Stimulated activated effector memory CD8-positive, alpha-beta T cell treated with anti-CD3 and anti-CD28 coated beads, Interleukin-12 subunit alpha, Interleukin-12 subunit beta, amount 100 ng/mL, for 72 hours (primary cell): ENCODE measurements around the gene UBQLN4.

Experiments
- ATAC-seq: fragments of 150-1000 bp; cut with Tn5 transposase; 2 replicates; pipeline ENCODE4 v1.10.0; 2021
- DNase-seq, 2 donors: peaks; one replicate each; pipeline ENCODE4 v3.0.0; 2021 to 2022; ENCODE audit warnings: low spot score in 2 of 2
- H3K27ac Mint-ChIP-seq: one replicate; pipeline ENCODE4 v1.8.0; 2022; ENCODE audit warnings: mild to moderate bottlenecking, mixed read lengths
- H3K36me3 Mint-ChIP-seq: one replicate; pipeline ENCODE4 v1.8.0; 2022; ENCODE audit warnings: mild to moderate bottlenecking, mixed read lengths
- H3K4me1 Mint-ChIP-seq: one replicate; pipeline ENCODE4 v1.8.0; 2022; ENCODE audit warnings: mixed read lengths
- H3K4me3 Mint-ChIP-seq: one replicate; pipeline ENCODE4 v1.8.0; 2022; ENCODE audit warnings: mild to moderate bottlenecking, mixed read lengths
- H3K9me3 Mint-ChIP-seq: one replicate; pipeline ENCODE4 v1.8.0; 2022; ENCODE audit warnings: mixed read lengths

Gene UBQLN4

GRCh38 chr1:156086256-156086662 is 32.7 kb upstream of the UBQLN4 start:
- Mint-ChIP-seq H3K36me3 (no peaks in the 10 kb centered on the region), H3K9me3 (no peaks in the 10 kb centered on the region), H3K27ac (no peak overlapping the region), H3K4me1 (peaks cover 22% of the 10 kb centered on the region), H3K4me3 (no peak overlapping the region)
- no peak for ATAC-seq
- no peak for DNase-seq

- peak overlapping the region; percentile 74 for H3K4me3 Mint-ChIP-seq
- DNase-seq, result no peak
- no peak for ATAC-seq
- no peaks in the 10 kb centered on the region for H3K9me3 Mint-ChIP-seq
- peak overlapping the region; percentile 83 for H3K27ac Mint-ChIP-seq
- no peaks in the 10 kb centered on the region for H3K36me3 Mint-ChIP-seq
- H3K4me1 Mint-ChIP-seq, result peaks cover 18% of the 10 kb centered on the region
Observed at GRCh38 chr1:156083800-156084790, 30.5 kb upstream of the UBQLN4 start.

GRCh38 chr1:156082309-156083091 is 28.9 kb upstream of the UBQLN4 start, which contains the start of gene MEX3A:
TSS of gene MEX3A (minus strand) at chr1:156082465. CDS start at chr1:156081998, 467 bp downstream.
- peaks cover 23% of the 10 kb centered on the region for H3K4me1 Mint-ChIP-seq
- H3K4me3 Mint-ChIP-seq, result peak within 1 kb of the TSS; percentile 74
- H3K27ac Mint-ChIP-seq, result peak within 1 kb of the TSS; percentile 83
- DNase-seq, result peak; percentile 49 to 80
- no peaks in the 10 kb centered on the region for H3K36me3 Mint-ChIP-seq
- no peaks in the 10 kb centered on the region for H3K9me3 Mint-ChIP-seq
- ATAC-seq, result peak; percentile 86

- Mint-ChIP-seq H3K36me3 (no peaks in the 10 kb centered on the region), H3K27ac (no peak overlapping the region), H3K4me1 (peaks cover 23% of the 10 kb centered on the region), H3K4me3 (peak overlapping the region; percentile 74), H3K9me3 (no peaks in the 10 kb centered on the region)
- ATAC-seq (no peak), DNase-seq (no peak)
Observed at GRCh38 chr1:156081917-156082308, 28.3 kb upstream of the UBQLN4 start.

GRCh38 chr1:156081180-156081916 is 27.8 kb upstream of the UBQLN4 start:
- no peak overlapping the region for H3K27ac Mint-ChIP-seq
- H3K4me1 Mint-ChIP-seq, result peaks cover 23% of the 10 kb centered on the region
- DNase-seq (no peak), ATAC-seq (no peak)
- no peaks in the 10 kb centered on the region for H3K9me3 Mint-ChIP-seq
- peak overlapping the region; percentile 74 for H3K4me3 Mint-ChIP-seq
- no peaks in the 10 kb centered on the region for H3K36me3 Mint-ChIP-seq

- no peak overlapping the region for H3K27ac Mint-ChIP-seq
- peaks cover 23% of the 10 kb centered on the region for H3K4me1 Mint-ChIP-seq
- H3K4me3 Mint-ChIP-seq, result peak overlapping the region; percentile 74
- DNase-seq, result no peak
- no peaks in the 10 kb centered on the region for H3K36me3 Mint-ChIP-seq
- H3K9me3 Mint-ChIP-seq, result no peaks in the 10 kb centered on the region
- no peak for ATAC-seq
Observed at GRCh38 chr1:156080863-156081179, 27.2 kb upstream of the UBQLN4 start.

- Mint-ChIP-seq H3K4me3 (no peak overlapping the region), H3K36me3 (no peaks in the 10 kb centered on the region), H3K9me3 (no peaks in the 10 kb centered on the region), H3K4me1 (peaks cover 23% of the 10 kb centered on the region), H3K27ac (no peak overlapping the region)
- ATAC-seq (no peak), DNase-seq (no peak)
Observed at GRCh38 chr1:156080241-156080862, 26.8 kb upstream of the UBQLN4 start.

GRCh38 chr1:156079762-156080161 is 26.2 kb upstream of the UBQLN4 start:
- peaks cover 23% of the 10 kb centered on the region for H3K4me1 Mint-ChIP-seq
- no peaks in the 10 kb centered on the region for H3K9me3 Mint-ChIP-seq
- ATAC-seq (no peak), DNase-seq (no peak)
- no peak overlapping the region for H3K4me3 Mint-ChIP-seq
- no peak overlapping the region for H3K27ac Mint-ChIP-seq
- H3K36me3 Mint-ChIP-seq, result no peaks in the 10 kb centered on the region

- H3K4me3 Mint-ChIP-seq, result no peak overlapping the region
- DNase-seq (no peak), ATAC-seq (no peak)
- no peak overlapping the region for H3K27ac Mint-ChIP-seq
- no peaks in the 10 kb centered on the region for H3K36me3 Mint-ChIP-seq
- peaks cover 21% of the 10 kb centered on the region for H3K4me1 Mint-ChIP-seq
- no peaks in the 10 kb centered on the region for H3K9me3 Mint-ChIP-seq
Observed at GRCh38 chr1:156078728-156079127, 25.1 kb upstream of the UBQLN4 start.

GRCh38 chr1:156077430-156077760 is 23.8 kb upstream of the UBQLN4 start:
- no peak for ATAC-seq
- DNase-seq, result no peak
- H3K27ac Mint-ChIP-seq, result no peak overlapping the region
- no peaks in the 10 kb centered on the region for H3K36me3 Mint-ChIP-seq
- H3K4me1 Mint-ChIP-seq, result peaks cover 12% of the 10 kb centered on the region
- H3K9me3 Mint-ChIP-seq, result no peaks in the 10 kb centered on the region
- H3K4me3 Mint-ChIP-seq, result no peak overlapping the region

GRCh38 chr1:156076609-156077429 is 23.2 kb upstream of the UBQLN4 start:
- peak; percentile 34 for ATAC-seq
- no peaks in the 10 kb centered on the region for H3K36me3 Mint-ChIP-seq
- peak overlapping the region; percentile 22 for H3K4me3 Mint-ChIP-seq
- DNase-seq, result no peak
- H3K27ac Mint-ChIP-seq, result no peak overlapping the region
- peaks cover 12% of the 10 kb centered on the region for H3K4me1 Mint-ChIP-seq
- H3K9me3 Mint-ChIP-seq, result no peaks in the 10 kb centered on the region

GRCh38 chr1:156075775-156076204 is 22.2 kb upstream of the UBQLN4 start:
- Mint-ChIP-seq H3K9me3 (no peaks in the 10 kb centered on the region), H3K36me3 (no peaks in the 10 kb centered on the region), H3K4me1 (peaks cover 6% of the 10 kb centered on the region), H3K4me3 (peak overlapping the region; percentile 22), H3K27ac (no peak overlapping the region)
- DNase-seq (no peak), ATAC-seq (no peak)

GRCh38 chr1:156075162-156075561 is 21.6 kb upstream of the UBQLN4 start:
- ATAC-seq (no peak), DNase-seq (no peak)
- no peak overlapping the region for H3K27ac Mint-ChIP-seq
- H3K4me1 Mint-ChIP-seq, result peaks cover 5% of the 10 kb centered on the region
- no peaks in the 10 kb centered on the region for H3K36me3 Mint-ChIP-seq
- H3K4me3 Mint-ChIP-seq, result peak overlapping the region; percentile 22
- H3K9me3 Mint-ChIP-seq, result no peaks in the 10 kb centered on the region

- Mint-ChIP-seq H3K4me1 (peaks cover 5% of the 10 kb centered on the region), H3K27ac (no peak overlapping the region), H3K9me3 (no peaks in the 10 kb centered on the region), H3K36me3 (no peaks in the 10 kb centered on the region), H3K4me3 (no peak overlapping the region)
- ATAC-seq (no peak), DNase-seq (no peak)
Observed at GRCh38 chr1:156074661-156075060, 21.1 kb upstream of the UBQLN4 start.
